WTC11 (cell line): Measurements from ENCODE around the gene ANO7. TPM values are rescaled to one million over a fixed set of nuclear protein-coding genes. Genes with fewer than 3 reads are reported as not detected.

Source experiments
- ATF1 ChIP-seq: sonication (generic); formaldehyde crosslinking; IDR thresholded peaks from 2 replicates; pipeline ENCODE4 v1.8.1; 2023; ENCODE audit warnings: mild to moderate bottlenecking, moderate library complexity, missing genetic modification reagents
- ETV6 ChIP-seq: sonication (generic); formaldehyde crosslinking; IDR thresholded peaks from 2 replicates; pipeline ENCODE4 v1.8.1; 2022; ENCODE audit warnings: mild to moderate bottlenecking, missing genetic modification reagents
- FOXP1 ChIP-seq: sonication (generic); formaldehyde crosslinking; IDR thresholded peaks from 2 replicates; pipeline ENCODE4 v1.8.0; 2022; ENCODE audit warnings: missing genetic modification reagents, mild to moderate bottlenecking, moderate library complexity, borderline replicate concordance
- GTF2I ChIP-seq: fragments of 250-450 bp; sonication (Bioruptor Pico); conservative IDR thresholded peaks from 2 replicates; pipeline ENCODE4 v1.4.0; 2021; ENCODE audit warnings: mild to moderate bottlenecking
- JUN ChIP-seq: sonication (generic); formaldehyde crosslinking; IDR thresholded peaks from 2 replicates; pipeline ENCODE4 v1.8.0; 2023; ENCODE audit warnings: mild to moderate bottlenecking, missing genetic modification reagents
- KAT7 ChIP-seq: sonication (generic); formaldehyde crosslinking; IDR thresholded peaks from 2 replicates; pipeline ENCODE4 v1.8.1; 2023; ENCODE audit warnings: missing genetic modification reagents, mild to moderate bottlenecking, borderline replicate concordance
- MXD4 ChIP-seq: fragments of 250-450 bp; sonication (Bioruptor Pico); IDR thresholded peaks from 2 replicates; pipeline ENCODE4 v1.8.0; 2021; ENCODE audit warnings: mild to moderate bottlenecking, moderate library complexity, borderline replicate concordance
- NFATC4 ChIP-seq: fragments of 250-450 bp; sonication (Bioruptor Pico); IDR thresholded peaks from 2 replicates; pipeline ENCODE4 v1.9.0; 2021; ENCODE audit warnings: mild to moderate bottlenecking
- NR1H2 ChIP-seq: sonication (generic); formaldehyde crosslinking; IDR thresholded peaks from 2 replicates; pipeline ENCODE4 v1.9.0; 2021; ENCODE audit warnings: mild to moderate bottlenecking, moderate library complexity, missing genetic modification reagents
- OVOL2 ChIP-seq: fragments of 250-450 bp; sonication (Bioruptor Pico); IDR thresholded peaks from 2 replicates; pipeline ENCODE4 v1.9.0; 2021; ENCODE audit warnings: mild to moderate bottlenecking, borderline replicate concordance
- RORB ChIP-seq: fragments of 250-450 bp; sonication (Bioruptor Pico); IDR thresholded peaks from 2 replicates; pipeline ENCODE4 v1.9.0; 2021; ENCODE audit warnings: mild to moderate bottlenecking
- TEAD1 ChIP-seq: sonication (generic); formaldehyde crosslinking; IDR thresholded peaks from 2 replicates; pipeline ENCODE4 v1.8.0; 2022; ENCODE audit warnings: mild to moderate bottlenecking, missing genetic modification reagents
- ZNF219 ChIP-seq: sonication (generic); formaldehyde crosslinking; IDR thresholded peaks from 2 replicates; pipeline ENCODE4 v1.8.0; 2023; ENCODE audit warnings: missing genetic modification reagents, mild to moderate bottlenecking, borderline replicate concordance
- ZNF232 ChIP-seq: sonication (generic); formaldehyde crosslinking; IDR thresholded peaks from 2 replicates; pipeline ENCODE4 v1.8.0; 2022; ENCODE audit warnings: mild to moderate bottlenecking, missing genetic modification reagents
- ZNF317 ChIP-seq: sonication (generic); formaldehyde crosslinking; IDR thresholded peaks from 2 replicates; pipeline ENCODE4 v1.8.1; 2023; ENCODE audit warnings: low read depth, mild to moderate bottlenecking, moderate library complexity, missing genetic modification reagents, borderline replicate concordance
- ZNF416 ChIP-seq: fragments of 250-450 bp; sonication (Bioruptor Pico); IDR thresholded peaks from 2 replicates; pipeline ENCODE4 v1.9.0; 2021; ENCODE audit warnings: mild to moderate bottlenecking, inconsistent platforms
- total RNA-seq: library from RNA; stranded (reverse); gene quantifications from 3 replicates; pipeline ENCODE4 v1.2.3, GENCODE V29; 2021
- TF ChIP-seq, protein P1 (sequence below): sonication (generic); formaldehyde crosslinking; IDR thresholded peaks from 2 replicates; pipeline ENCODE4 v1.8.1; 2023; ENCODE audit warnings: mild to moderate bottlenecking, moderate library complexity, missing genetic modification reagents
- TF ChIP-seq, protein P2 (sequence below): sonication (generic); formaldehyde crosslinking; IDR thresholded peaks from 2 replicates; pipeline ENCODE4 v1.8.0; 2022; ENCODE audit warnings: mild to moderate bottlenecking, missing genetic modification reagents
- TF ChIP-seq, protein P3 (sequence below): sonication (generic); formaldehyde crosslinking; IDR thresholded peaks from 2 replicates; pipeline ENCODE4 v1.8.0; 2022; ENCODE audit warnings: mild to moderate bottlenecking, missing genetic modification reagents
- TF ChIP-seq, protein P4 (sequence below): sonication (generic); formaldehyde crosslinking; IDR thresholded peaks from 2 replicates; pipeline ENCODE4 v1.8.1; 2022; ENCODE audit warnings: mild to moderate bottlenecking, missing genetic modification reagents, moderate library complexity, borderline replicate concordance
- TF ChIP-seq, protein P5 (sequence below): sonication (generic); formaldehyde crosslinking; IDR thresholded peaks from 2 replicates; pipeline ENCODE4 v1.8.1; 2023; ENCODE audit warnings: mild to moderate bottlenecking, missing genetic modification reagents
- TF ChIP-seq, protein P6 (sequence below): sonication (generic); formaldehyde crosslinking; IDR thresholded peaks from 2 replicates; pipeline ENCODE4 v1.8.1; 2022; ENCODE audit warnings: missing genetic modification reagents, borderline replicate concordance
- TF ChIP-seq, protein P7 (sequence below): sonication (generic); formaldehyde crosslinking; conservative IDR thresholded peaks from 2 replicates; pipeline ENCODE4 v1.8.1; 2023; ENCODE audit warnings: mild to moderate bottlenecking, low read depth, missing genetic modification reagents, moderate library complexity
- TF ChIP-seq, protein P8 (sequence below): fragments of 250-450 bp; sonication (Bioruptor Pico); IDR thresholded peaks from 2 replicates; pipeline ENCODE4 v2.1.2; 2022; ENCODE audit warnings: mild to moderate bottlenecking, moderate library complexity
- TF ChIP-seq, protein P9 (sequence below): fragments of 200-600 bp; IDR thresholded peaks from 2 replicates; pipeline ENCODE4 v1.8.0; 2022; ENCODE audit warnings: antibody characterized with exemption

The ANO7 gene
- total RNA-seq, 1 experiment from 2014 or later, result 8.0 TPM

DNA sequence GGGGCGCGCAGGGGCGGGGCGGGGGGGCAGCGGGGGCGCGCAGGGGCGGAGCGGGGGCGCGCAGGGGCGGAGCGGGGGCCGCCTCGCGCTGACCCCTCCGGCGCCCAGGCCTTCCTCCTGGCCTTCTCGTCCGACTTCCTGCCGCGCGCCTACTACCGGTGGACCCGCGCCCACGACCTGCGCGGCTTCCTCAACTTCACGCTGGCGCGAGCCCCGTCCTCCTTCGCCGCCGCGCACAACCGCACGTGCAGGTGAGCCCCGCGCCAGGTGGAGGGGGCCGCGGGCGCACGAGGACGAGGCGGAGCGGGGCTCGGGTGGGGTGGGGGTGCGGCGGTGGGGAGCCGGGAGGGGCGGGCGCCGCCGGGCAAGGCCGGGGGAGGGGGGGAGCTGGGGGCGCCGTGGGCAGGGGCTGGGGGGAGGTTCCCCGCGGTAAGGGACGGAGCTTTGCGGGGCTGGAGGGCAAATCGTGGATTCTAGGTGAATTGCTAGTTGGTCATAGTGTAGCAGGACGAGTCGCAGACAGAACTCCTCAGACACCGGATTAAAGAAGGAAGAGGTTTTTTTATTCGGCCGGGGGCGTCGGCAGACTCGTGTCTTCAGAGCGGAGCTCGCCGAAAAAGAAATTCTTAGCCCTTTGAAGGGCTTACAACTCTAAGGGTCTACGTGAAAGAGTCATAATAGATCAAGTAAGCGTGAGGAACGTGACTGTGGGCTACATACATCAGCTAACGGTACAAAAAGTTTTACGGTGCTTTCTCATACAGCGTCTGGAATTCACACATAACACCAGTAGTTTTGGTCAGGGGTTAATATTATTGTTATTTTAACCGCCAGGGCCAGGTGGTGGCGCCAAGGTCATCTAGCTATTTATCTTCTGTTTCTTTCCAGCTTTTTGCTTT lies 29.9 kb downstream of the ANO7 start (continued):
- TF ChIP-seq, protein P1, sequence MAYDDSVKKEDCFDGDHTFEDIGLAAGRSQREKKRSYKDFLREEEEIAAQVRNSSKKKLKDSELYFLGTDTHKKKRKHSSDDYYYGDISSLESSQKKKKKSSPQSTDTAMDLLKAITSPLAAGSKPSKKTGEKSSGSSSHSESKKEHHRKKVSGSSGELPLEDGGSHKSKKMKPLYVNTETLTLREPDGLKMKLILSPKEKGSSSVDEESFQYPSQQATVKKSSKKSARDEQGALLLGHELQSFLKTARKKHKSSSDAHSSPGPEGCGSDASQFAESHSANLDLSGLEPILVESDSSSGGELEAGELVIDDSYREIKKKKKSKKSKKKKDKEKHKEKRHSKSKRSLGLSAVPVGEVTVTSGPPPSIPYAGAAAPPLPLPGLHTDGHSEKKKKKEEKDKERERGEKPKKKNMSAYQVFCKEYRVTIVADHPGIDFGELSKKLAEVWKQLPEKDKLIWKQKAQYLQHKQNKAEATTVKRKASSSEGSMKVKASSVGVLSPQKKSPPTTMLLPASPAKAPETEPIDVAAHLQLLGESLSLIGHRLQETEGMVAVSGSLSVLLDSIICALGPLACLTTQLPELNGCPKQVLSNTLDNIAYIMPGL (CRISPR knock-in tag), result no peak
- TF ChIP-seq ZNF416 (CRISPR knock-in tag), result no peak
- TF ChIP-seq RORB (CRISPR knock-in tag), result no peak
- TF ChIP-seq ATF1 (CRISPR knock-in tag), result no peak
- TF ChIP-seq, protein P2, sequence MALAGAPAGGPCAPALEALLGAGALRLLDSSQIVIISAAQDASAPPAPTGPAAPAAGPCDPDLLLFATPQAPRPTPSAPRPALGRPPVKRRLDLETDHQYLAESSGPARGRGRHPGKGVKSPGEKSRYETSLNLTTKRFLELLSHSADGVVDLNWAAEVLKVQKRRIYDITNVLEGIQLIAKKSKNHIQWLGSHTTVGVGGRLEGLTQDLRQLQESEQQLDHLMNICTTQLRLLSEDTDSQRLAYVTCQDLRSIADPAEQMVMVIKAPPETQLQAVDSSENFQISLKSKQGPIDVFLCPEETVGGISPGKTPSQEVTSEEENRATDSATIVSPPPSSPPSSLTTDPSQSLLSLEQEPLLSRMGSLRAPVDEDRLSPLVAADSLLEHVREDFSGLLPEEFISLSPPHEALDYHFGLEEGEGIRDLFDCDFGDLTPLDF, result 0 out of 2 replicates have a peak, but pooled peaks have one; percentile 53
- TF ChIP-seq, protein P3, sequence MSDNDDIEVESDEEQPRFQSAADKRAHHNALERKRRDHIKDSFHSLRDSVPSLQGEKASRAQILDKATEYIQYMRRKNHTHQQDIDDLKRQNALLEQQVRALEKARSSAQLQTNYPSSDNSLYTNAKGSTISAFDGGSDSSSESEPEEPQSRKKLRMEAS (CRISPR knock-in tag), result peak; percentile 74; the same call in 1 of the 2 replicates
- TF ChIP-seq ZNF219 (CRISPR knock-in tag), result peak; percentile 87; the same call in 1 of the 2 replicates
- TF ChIP-seq NR1H2 (CRISPR knock-in tag), result no peak
- TF ChIP-seq, protein P4, sequence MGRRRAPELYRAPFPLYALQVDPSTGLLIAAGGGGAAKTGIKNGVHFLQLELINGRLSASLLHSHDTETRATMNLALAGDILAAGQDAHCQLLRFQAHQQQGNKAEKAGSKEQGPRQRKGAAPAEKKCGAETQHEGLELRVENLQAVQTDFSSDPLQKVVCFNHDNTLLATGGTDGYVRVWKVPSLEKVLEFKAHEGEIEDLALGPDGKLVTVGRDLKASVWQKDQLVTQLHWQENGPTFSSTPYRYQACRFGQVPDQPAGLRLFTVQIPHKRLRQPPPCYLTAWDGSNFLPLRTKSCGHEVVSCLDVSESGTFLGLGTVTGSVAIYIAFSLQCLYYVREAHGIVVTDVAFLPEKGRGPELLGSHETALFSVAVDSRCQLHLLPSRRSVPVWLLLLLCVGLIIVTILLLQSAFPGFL, result no peak; the same call in 1 of the 2 replicates
- no peak for TF ChIP-seq MXD4 (CRISPR knock-in tag)
- no peak for TF ChIP-seq ZNF317
- peak; percentile 80; the same call in 1 of the 2 replicates for TF ChIP-seq JUN (CRISPR knock-in tag)
- peak; percentile 85; the same call in 1 of the 2 replicates for TF ChIP-seq ZNF232 (CRISPR knock-in tag)
- no peak for TF ChIP-seq GTF2I (CRISPR knock-in tag)
- TF ChIP-seq, protein P5, sequence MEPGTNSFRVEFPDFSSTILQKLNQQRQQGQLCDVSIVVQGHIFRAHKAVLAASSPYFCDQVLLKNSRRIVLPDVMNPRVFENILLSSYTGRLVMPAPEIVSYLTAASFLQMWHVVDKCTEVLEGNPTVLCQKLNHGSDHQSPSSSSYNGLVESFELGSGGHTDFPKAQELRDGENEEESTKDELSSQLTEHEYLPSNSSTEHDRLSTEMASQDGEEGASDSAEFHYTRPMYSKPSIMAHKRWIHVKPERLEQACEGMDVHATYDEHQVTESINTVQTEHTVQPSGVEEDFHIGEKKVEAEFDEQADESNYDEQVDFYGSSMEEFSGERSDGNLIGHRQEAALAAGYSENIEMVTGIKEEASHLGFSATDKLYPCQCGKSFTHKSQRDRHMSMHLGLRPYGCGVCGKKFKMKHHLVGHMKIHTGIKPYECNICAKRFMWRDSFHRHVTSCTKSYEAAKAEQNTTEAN (CRISPR knock-in tag), result no peak
- peak; percentile 91 for TF ChIP-seq FOXP1 (CRISPR knock-in tag)
- TF ChIP-seq, protein P6, sequence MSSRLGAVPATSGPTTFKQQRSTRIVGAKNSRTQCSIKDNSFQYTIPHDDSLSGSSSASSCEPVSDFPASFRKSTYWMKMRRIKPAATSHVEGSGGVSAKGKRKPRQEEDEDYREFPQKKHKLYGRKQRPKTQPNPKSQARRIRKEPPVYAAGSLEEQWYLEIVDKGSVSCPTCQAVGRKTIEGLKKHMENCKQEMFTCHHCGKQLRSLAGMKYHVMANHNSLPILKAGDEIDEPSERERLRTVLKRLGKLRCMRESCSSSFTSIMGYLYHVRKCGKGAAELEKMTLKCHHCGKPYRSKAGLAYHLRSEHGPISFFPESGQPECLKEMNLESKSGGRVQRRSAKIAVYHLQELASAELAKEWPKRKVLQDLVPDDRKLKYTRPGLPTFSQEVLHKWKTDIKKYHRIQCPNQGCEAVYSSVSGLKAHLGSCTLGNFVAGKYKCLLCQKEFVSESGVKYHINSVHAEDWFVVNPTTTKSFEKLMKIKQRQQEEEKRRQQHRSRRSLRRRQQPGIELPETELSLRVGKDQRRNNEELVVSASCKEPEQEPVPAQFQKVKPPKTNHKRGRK (CRISPR knock-in tag), result no peak
- no peak for TF ChIP-seq NFATC4 (CRISPR knock-in tag)
- no peak for TF ChIP-seq KAT7 (CRISPR knock-in tag)
- peak; percentile 75 for TF ChIP-seq TEAD1 (CRISPR knock-in tag)
- 0 out of 2 replicates have a peak, but pooled peaks have one; percentile 52 for TF ChIP-seq ETV6
- TF ChIP-seq, protein P7, sequence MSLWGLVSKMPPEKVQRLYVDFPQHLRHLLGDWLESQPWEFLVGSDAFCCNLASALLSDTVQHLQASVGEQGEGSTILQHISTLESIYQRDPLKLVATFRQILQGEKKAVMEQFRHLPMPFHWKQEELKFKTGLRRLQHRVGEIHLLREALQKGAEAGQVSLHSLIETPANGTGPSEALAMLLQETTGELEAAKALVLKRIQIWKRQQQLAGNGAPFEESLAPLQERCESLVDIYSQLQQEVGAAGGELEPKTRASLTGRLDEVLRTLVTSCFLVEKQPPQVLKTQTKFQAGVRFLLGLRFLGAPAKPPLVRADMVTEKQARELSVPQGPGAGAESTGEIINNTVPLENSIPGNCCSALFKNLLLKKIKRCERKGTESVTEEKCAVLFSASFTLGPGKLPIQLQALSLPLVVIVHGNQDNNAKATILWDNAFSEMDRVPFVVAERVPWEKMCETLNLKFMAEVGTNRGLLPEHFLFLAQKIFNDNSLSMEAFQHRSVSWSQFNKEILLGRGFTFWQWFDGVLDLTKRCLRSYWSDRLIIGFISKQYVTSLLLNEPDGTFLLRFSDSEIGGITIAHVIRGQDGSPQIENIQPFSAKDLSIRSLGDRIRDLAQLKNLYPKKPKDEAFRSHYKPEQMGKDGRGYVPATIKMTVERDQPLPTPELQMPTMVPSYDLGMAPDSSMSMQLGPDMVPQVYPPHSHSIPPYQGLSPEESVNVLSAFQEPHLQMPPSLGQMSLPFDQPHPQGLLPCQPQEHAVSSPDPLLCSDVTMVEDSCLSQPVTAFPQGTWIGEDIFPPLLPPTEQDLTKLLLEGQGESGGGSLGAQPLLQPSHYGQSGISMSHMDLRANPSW (CRISPR knock-in tag), result no peak
- TF ChIP-seq, protein P8, sequence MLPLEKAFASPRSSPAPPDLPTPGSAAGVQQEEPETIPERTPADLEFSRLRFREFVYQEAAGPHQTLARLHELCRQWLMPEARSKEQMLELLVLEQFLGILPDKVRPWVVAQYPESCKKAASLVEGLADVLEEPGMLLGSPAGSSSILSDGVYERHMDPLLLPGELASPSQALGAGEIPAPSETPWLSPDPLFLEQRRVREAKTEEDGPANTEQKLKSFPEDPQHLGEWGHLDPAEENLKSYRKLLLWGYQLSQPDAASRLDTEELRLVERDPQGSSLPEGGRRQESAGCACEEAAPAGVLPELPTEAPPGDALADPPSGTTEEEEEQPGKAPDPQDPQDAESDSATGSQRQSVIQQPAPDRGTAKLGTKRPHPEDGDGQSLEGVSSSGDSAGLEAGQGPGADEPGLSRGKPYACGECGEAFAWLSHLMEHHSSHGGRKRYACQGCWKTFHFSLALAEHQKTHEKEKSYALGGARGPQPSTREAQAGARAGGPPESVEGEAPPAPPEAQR (CRISPR knock-in tag), result no peak
- TF ChIP-seq, protein P9, sequence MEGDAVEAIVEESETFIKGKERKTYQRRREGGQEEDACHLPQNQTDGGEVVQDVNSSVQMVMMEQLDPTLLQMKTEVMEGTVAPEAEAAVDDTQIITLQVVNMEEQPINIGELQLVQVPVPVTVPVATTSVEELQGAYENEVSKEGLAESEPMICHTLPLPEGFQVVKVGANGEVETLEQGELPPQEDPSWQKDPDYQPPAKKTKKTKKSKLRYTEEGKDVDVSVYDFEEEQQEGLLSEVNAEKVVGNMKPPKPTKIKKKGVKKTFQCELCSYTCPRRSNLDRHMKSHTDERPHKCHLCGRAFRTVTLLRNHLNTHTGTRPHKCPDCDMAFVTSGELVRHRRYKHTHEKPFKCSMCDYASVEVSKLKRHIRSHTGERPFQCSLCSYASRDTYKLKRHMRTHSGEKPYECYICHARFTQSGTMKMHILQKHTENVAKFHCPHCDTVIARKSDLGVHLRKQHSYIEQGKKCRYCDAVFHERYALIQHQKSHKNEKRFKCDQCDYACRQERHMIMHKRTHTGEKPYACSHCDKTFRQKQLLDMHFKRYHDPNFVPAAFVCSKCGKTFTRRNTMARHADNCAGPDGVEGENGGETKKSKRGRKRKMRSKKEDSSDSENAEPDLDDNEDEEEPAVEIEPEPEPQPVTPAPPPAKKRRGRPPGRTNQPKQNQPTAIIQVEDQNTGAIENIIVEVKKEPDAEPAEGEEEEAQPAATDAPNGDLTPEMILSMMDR, result no peak
- no peak for TF ChIP-seq OVOL2 (CRISPR knock-in tag)
